NCI-H1048 (cell line): Measurements from ENCODE around the gene COL4A3.

Experiments used
- DNase-seq: peaks from one replicate; lab custom pipeline; 2025; lab: John Stamatoyannopoulos, UW

COL4A3 gene

GRCh38 chr2:227340106-227340505, 175.7 kb downstream of the COL4A3 start:
- DNase-seq: no peak

- DNase-seq: no peak
These were observed 177.1 kb downstream of the COL4A3 start for GRCh38 chr2:227341553-227341952.

- DNase-seq: no peak
These were observed 179.8 kb downstream of the COL4A3 start for GRCh38 chr2:227344231-227344630.

GRCh38 chr2:227347117-227347516, 182.7 kb downstream of the COL4A3 start:
- DNase-seq: no peak

GRCh38 chr2:227348324-227348723, 183.9 kb downstream of the COL4A3 start:
- DNase-seq: no peak

- no peak for DNase-seq
These were observed 185.7 kb downstream of the COL4A3 start for GRCh38 chr2:227349989-227350612.

- DNase-seq: no peak
These were observed 187.2 kb downstream of the COL4A3 start for GRCh38 chr2:227351639-227352038.

- DNase-seq: no peak
These were observed 195.9 kb downstream of the COL4A3 start for GRCh38 chr2:227360351-227360750.

- no peak for DNase-seq
These were observed 199.3 kb downstream of the COL4A3 start for GRCh38 chr2:227363756-227364155.
